Endothelial cell of umbilical vein (primary cell): ENCODE measurements around the gene FGF10. TPM values are rescaled to one million over a fixed set of nuclear protein-coding genes. Genes with fewer than 3 reads are reported as not detected.

Experiments
- BruUV-seq: library from RNA; stranded (reverse); fragments of 400-500 nt; replicated peaks from 2 replicates; lab custom pipeline; 2021; lab: Mats Ljungman, UMichigan
- CTCF ChIA-PET: fragments of 300-600, 350-600 bp; sonication (Branson Sonifier 250); formaldehyde crosslinking; loops from one replicate; lab custom pipeline; 2021; ENCODE audit warnings: antibody characterized with exemption, inconsistent platforms; lab: Charles Lee
- POLR2A ChIA-PET: fragments of 300-600, 350-600 bp; sonication (Branson Sonifier 250); formaldehyde crosslinking; loops from one replicate; lab custom pipeline; 2021; ENCODE audit warnings: antibody characterized with exemption, inconsistent platforms; lab: Charles Lee
- DNase-seq: peaks from one replicate; pipeline ENCODE4 v3.0.0-alpha.2; 2011; ENCODE audit warnings: low read depth, low spot score
- FAIRE-seq: peaks from 2 replicates; lab custom pipeline; 2011; peaks lifted over from hg19 to GRCh38; lab: Jason Lieb, UNC
- H2AFZ ChIP-seq: 2 replicates; pipeline ENCODE4 v1.6.0; 2012; ENCODE audit warnings: low read depth, low read length, control low read depth, inconsistent platforms
- H3K27ac ChIP-seq: 2 replicates; pipeline ENCODE4 v1.5.1; 2011; ENCODE audit warnings: low read depth, mild to moderate bottlenecking, control low read depth, low read length, moderate library complexity; ENCODE audit not compliant: insufficient read depth
- H3K27me3 ChIP-seq, 2 experiments: 2 replicates each; pipeline versions ENCODE4 v1.6.0 to v1.6.1; 2011; ENCODE audit warnings: low read length in 2 of 2, mixed read lengths in 1 of 2; ENCODE audit not compliant: control insufficient read depth in 2 of 2, insufficient read depth in 2 of 2
- H3K36me3 ChIP-seq, 2 experiments: 2 replicates in 1 of 2; 3 replicates in 1 of 2; pipeline ENCODE4 v1.5.1; 2011; ENCODE audit warnings: low read length in 2 of 2, mild to moderate bottlenecking in 1 of 2, moderate library complexity in 1 of 2; ENCODE audit not compliant: control insufficient read depth in 2 of 2, insufficient read depth in 2 of 2; ENCODE audit errors: extremely low read depth in 1 of 2
- H3K4me1 ChIP-seq: 3 replicates; pipeline ENCODE4 v1.5.1; 2011; ENCODE audit warnings: mild to moderate bottlenecking, low read length; ENCODE audit not compliant: control insufficient read depth, insufficient read depth; ENCODE audit errors: extremely low read depth
- H3K4me2 ChIP-seq: 2 replicates; pipeline ENCODE4 v1.6.1; 2011; ENCODE audit warnings: low read length, control low read depth, mixed read lengths; ENCODE audit not compliant: insufficient read depth
- H3K4me3 ChIP-seq, 3 experiments: fragments of 200-600 bp in 1 of 3; sonication (generic), shearing (Covaris generic) in 1 of 3; replicated peaks in 1 of 3; 2 replicates each; pipeline ENCODE4 v1.5.1; 2011 to 2016; ENCODE audit warnings: control low read depth in 3 of 3, low read length in 3 of 3, mild to moderate bottlenecking in 2 of 3, inconsistent platforms in 1 of 3, low read depth in 1 of 3, moderate library complexity in 1 of 3; ENCODE audit not compliant: insufficient read depth in 1 of 3
- H3K79me2 ChIP-seq: 2 replicates; pipeline ENCODE4 v1.6.0; 2012; ENCODE audit warnings: low read length, inconsistent platforms; ENCODE audit not compliant: control insufficient read depth, insufficient read depth
- H3K9ac ChIP-seq: replicated peaks from 2 replicates; pipeline ENCODE3; 2011; ENCODE audit warnings: low read length, control low read depth; ENCODE audit not compliant: insufficient read depth; ENCODE audit errors: extremely low read depth
- H3K9me1 ChIP-seq: replicated peaks from 3 replicates; pipeline ENCODE4 v1.6.0; 2011; ENCODE audit warnings: mild to moderate bottlenecking, low read length; ENCODE audit not compliant: control insufficient read depth, insufficient read depth; ENCODE audit errors: extremely low read depth
- H3K9me3 ChIP-seq: replicated peaks from 2 replicates; pipeline ENCODE4 v1.5.1; 2012; ENCODE audit warnings: low read length, inconsistent platforms; ENCODE audit not compliant: control insufficient read depth, insufficient read depth
- H4K20me1 ChIP-seq: replicated peaks from 2 replicates; pipeline ENCODE3; 2011; ENCODE audit warnings: mild to moderate bottlenecking, low read length; ENCODE audit not compliant: control insufficient read depth, insufficient read depth; ENCODE audit errors: extremely low read depth
- CTCF ChIP-seq, 2 donors: IDR thresholded peaks; 1 replicate in 1 of 2; 2 replicates in 1 of 2; pipeline ENCODE4 v1.5.1; 2011; ENCODE audit warnings: low read length in 2 of 2, mild to moderate bottlenecking in 2 of 2, moderate library complexity in 2 of 2, control low read depth in 1 of 2, inconsistent platforms in 1 of 2, low read depth in 1 of 2; ENCODE audit not compliant: insufficient read depth in 1 of 2; ENCODE audit errors: extremely low read depth in 1 of 2
- EZH2 ChIP-seq: IDR thresholded peaks from 2 replicates; pipeline ENCODE4 v1.6.1; 2012; ENCODE audit warnings: borderline replicate concordance, low read depth, mild to moderate bottlenecking, moderate library complexity, low read length, inconsistent platforms; ENCODE audit not compliant: severe bottlenecking
- FOS ChIP-seq: IDR thresholded peaks from 2 replicates; pipeline ENCODE4 v1.6.1; 2011; ENCODE audit warnings: mild to moderate bottlenecking, low read length, moderate library complexity, borderline replicate concordance; ENCODE audit not compliant: insufficient read depth
- GATA2 ChIP-seq: IDR thresholded peaks from 2 replicates; pipeline ENCODE4 v1.7.0; 2011; ENCODE audit warnings: low read depth, mild to moderate bottlenecking, moderate library complexity, mixed read lengths, low read length; ENCODE audit not compliant: insufficient read length, insufficient read depth
- JUN ChIP-seq: IDR thresholded peaks from 2 replicates; pipeline ENCODE4 v1.6.1; 2011; ENCODE audit warnings: borderline replicate concordance, low read depth; ENCODE audit not compliant: insufficient read length, insufficient read depth
- MYC ChIP-seq: IDR thresholded peaks from one replicate; pipeline ENCODE4 v1.6.1; 2011; ENCODE audit warnings: mild to moderate bottlenecking, low read depth, low read length
- POLR2A ChIP-seq: IDR thresholded peaks from 2 replicates; pipeline ENCODE4 v1.6.1; 2012; ENCODE audit warnings: low read depth, mild to moderate bottlenecking, control low read depth, low read length
- POLR2AphosphoS5 ChIP-seq: IDR thresholded peaks from 2 replicates; pipeline ENCODE4 v1.6.1; 2012; ENCODE audit warnings: low read depth, mild to moderate bottlenecking, control low read depth, low read length, moderate library complexity; ENCODE audit not compliant: insufficient read depth
- dilution Hi-C: fragments of 300-500 bp; cut with MboI; formaldehyde crosslinking; loops from one replicate; pipeline ENCODE4 v1.15.0; 2019; ENCODE audit warnings: low sequenced_read_pairs; ENCODE audit not compliant: extremely low pct_ligation_motif_present
- intact Hi-C: fragments of 100-400 bp; cut with micrococcal nuclease; formaldehyde crosslinking; loops from one replicate; pipeline ENCODE4 v1.10.0; 2022
- polyA plus RNA-seq, 4 experiments: library from polyadenylated mRNA; depleted of rRNA in 3 of 4; stranded (reverse) in 3 of 4; unstranded in 1 of 4; fragments of >200 nt; gene quantifications; 2 replicates each; pipeline versions ENCODE4 v1.2.1 to v1.2.3, GENCODE V29; 2011 to 2012; ENCODE audit warnings: missing spikeins in 1 of 4
- total RNA-seq: library from RNA; stranded (reverse); gene quantifications from 2 replicates; pipeline ENCODE4 v1.2.3, GENCODE V29; 2021
- TF ChIP-seq, protein P1 (sequence below): IDR thresholded peaks from 2 replicates; pipeline ENCODE4 v1.6.1; 2011; ENCODE audit not compliant: insufficient read depth, insufficient read length

The FGF10 gene
- total and polyA plus RNA-seq, 2 donors (not counting 3 experiments of a cell fraction or from before 2014, with no cell fraction given): not detected

DNA sequence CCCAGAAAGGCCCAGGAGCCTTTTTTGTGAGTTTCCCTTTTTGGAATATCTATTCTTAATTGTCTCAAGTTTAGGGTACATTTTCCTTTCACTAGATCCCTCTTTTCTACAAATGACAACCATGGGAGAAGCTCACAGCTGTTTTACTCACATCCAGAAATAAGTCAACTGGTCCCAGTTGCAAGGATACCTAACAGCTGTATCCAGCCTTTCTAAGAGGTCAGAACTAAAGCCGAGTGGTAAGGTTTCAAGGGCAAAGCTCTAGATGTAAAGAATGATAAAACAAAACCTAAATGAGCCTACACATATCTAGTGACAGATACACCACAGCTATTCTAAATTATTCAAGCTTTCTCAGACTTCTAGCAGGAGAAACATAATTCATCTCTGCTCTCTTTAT lies 4.4 kb downstream of the FGF10 start:
- H2AFZ ChIP-seq: no peak overlapping the region
- no peak overlapping the region for H3K27ac ChIP-seq
- DNase-seq (no peak), FAIRE-seq (no peak)
- H3K27me3 ChIP-seq: peaks cover 25 to 27% of the 10 kb centered on the region in 2 experiments
- TF ChIP-seq FOS: no peak
- TF ChIP-seq MYC: no peak
- no peak for TF ChIP-seq JUN
- dilution Hi-C loops: no loop called here
- no peaks in the 10 kb centered on the region for H3K36me3 ChIP-seq
- peaks cover 4% of the 10 kb centered on the region for H3K4me1 ChIP-seq
- ChIA-PET POLR2A (no interaction called here), CTCF (no interaction called here)
- no peaks in the 10 kb centered on the region for H3K9me3 ChIP-seq
- H3K9ac ChIP-seq: no peak overlapping the region
- H3K9me1 ChIP-seq: no peaks in the 10 kb centered on the region
- H4K20me1 ChIP-seq: no peaks in the 10 kb centered on the region
- no peak overlapping the region for H3K4me3 ChIP-seq
- intact Hi-C loops: no loop called here
- no TSS peak for BruUV-seq
- no peak overlapping the region for H3K4me2 ChIP-seq
- no peaks in the 10 kb centered on the region for H3K79me2 ChIP-seq

DNA sequence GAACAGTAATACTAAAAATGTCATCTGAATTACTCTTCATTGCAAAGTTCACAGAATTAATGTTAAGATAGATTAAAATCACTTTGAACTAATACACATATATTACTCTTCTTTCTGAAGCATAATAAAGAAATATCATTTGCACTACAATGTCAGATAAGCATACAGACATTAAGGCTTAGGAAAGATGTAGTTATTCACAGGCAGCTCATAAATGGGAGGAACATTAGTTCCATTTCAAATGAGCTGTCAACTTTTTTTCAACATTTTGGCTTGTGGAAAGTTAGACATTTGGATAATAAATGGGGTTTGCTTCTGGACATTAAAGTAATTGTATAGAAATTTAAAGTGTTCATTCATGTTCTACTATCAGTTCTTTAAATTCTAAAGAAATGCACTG lies 6.3 kb downstream of the FGF10 start:
- no TSS peak for BruUV-seq
- ChIA-PET CTCF (no interaction called here), POLR2A (no interaction called here)
- Histone ChIP-seq H3K9ac (no peak overlapping the region), H4K20me1 (no peaks in the 10 kb centered on the region), H3K4me1 (no peaks in the 10 kb centered on the region), H3K9me3 (no peaks in the 10 kb centered on the region), H3K79me2 (no peaks in the 10 kb centered on the region), H3K4me2 (no peak overlapping the region), H3K27ac (no peak overlapping the region), H3K27me3 (peaks cover 9 to 11% of the 10 kb centered on the region in 2 experiments), H3K9me1 (no peaks in the 10 kb centered on the region), H2AFZ (no peak overlapping the region), H3K36me3 (no peaks in the 10 kb centered on the region), H3K4me3 (no peak overlapping the region)
- DNase-seq (no peak), FAIRE-seq (no peak)
- dilution Hi-C loops: no loop called here
- TF ChIP-seq GATA2 (no peak), CTCF (IDR thresholded peaks at IDR 0.05; ENCODE audit: extremely low read depth in 1 of 2, insufficient read depth in 1 of 2, low read depth in 1 of 2, low read length in 2 of 2) (no peak), JUN (no peak), POLR2A (no peak), POLR2AphosphoS5 (no peak), EZH2 (no peak), MYC (no peak), FOS (no peak)
- TF ChIP-seq, protein P1, sequence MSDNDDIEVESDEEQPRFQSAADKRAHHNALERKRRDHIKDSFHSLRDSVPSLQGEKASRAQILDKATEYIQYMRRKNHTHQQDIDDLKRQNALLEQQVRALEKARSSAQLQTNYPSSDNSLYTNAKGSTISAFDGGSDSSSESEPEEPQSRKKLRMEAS: no peak
- intact Hi-C loops: no loop called here
